Keratinocyte (primary cell): ENCODE results near the gene NRP2. TPM values are rescaled to one million over a fixed set of nuclear protein-coding genes. Genes with fewer than 3 reads are reported as not detected.
A peak's percentile ranks its signal among the peaks of the same experiment; 100 is the strongest.

Experiments
- DNase-seq: peaks from one replicate; pipeline ENCODE4 v3.0.0-alpha.2; 2011; ENCODE audit warnings: low read depth, missing footprints, low spot score
- FAIRE-seq: peaks from 2 replicates; lab custom pipeline; 2011; peaks lifted over from hg19 to GRCh38; lab: Jason Lieb, UNC
- H2AFZ ChIP-seq: 2 replicates; pipeline ENCODE4 v1.6.0; 2012; ENCODE audit warnings: low read length, control low read depth, inconsistent platforms; ENCODE audit not compliant: control insufficient read depth
- H3K27ac ChIP-seq: 2 replicates; pipeline ENCODE4 v1.5.1; 2011; ENCODE audit warnings: low read length; ENCODE audit not compliant: control insufficient read depth, insufficient read depth
- H3K27me3 ChIP-seq: 3 replicates; pipeline ENCODE4 v1.6.0; 2011; ENCODE audit warnings: low read length; ENCODE audit not compliant: control insufficient read depth, insufficient read depth; ENCODE audit errors: extremely low read depth
- H3K36me3 ChIP-seq, 2 experiments: 2 replicates in 1 of 2; 3 replicates in 1 of 2; pipeline ENCODE4 v1.5.1; 2011; ENCODE audit warnings: low read length in 2 of 2, mild to moderate bottlenecking in 1 of 2; ENCODE audit not compliant: control insufficient read depth in 2 of 2, insufficient read depth in 2 of 2; ENCODE audit errors: extremely low read depth in 1 of 2
- H3K4me1 ChIP-seq: 3 replicates; pipeline ENCODE4 v1.5.1; 2011; ENCODE audit warnings: low read length; ENCODE audit not compliant: control insufficient read depth, insufficient read depth; ENCODE audit errors: extremely low read depth
- H3K4me2 ChIP-seq: 3 replicates; pipeline ENCODE4 v1.6.0; 2011; ENCODE audit warnings: low read depth, low read length; ENCODE audit not compliant: control insufficient read depth, insufficient read depth; ENCODE audit errors: extremely low read depth
- H3K4me3 ChIP-seq, 3 experiments: fragments of 200-600 bp in 1 of 3; sonication (generic) in 1 of 3; 2 replicates in 2 of 3; 3 replicates in 1 of 3; pipeline ENCODE4 v1.5.1; 2011 to 2016; ENCODE audit warnings: low read length in 3 of 3, mild to moderate bottlenecking in 3 of 3, control low read depth in 2 of 3, inconsistent platforms in 1 of 3, low read depth in 1 of 3, mixed read lengths in 1 of 3, mixed run types in 1 of 3, moderate library complexity in 1 of 3; ENCODE audit not compliant: control insufficient read depth in 2 of 3, insufficient read depth in 2 of 3; ENCODE audit errors: extremely low read depth in 1 of 3
- H3K79me2 ChIP-seq: 2 replicates; pipeline ENCODE4 v1.6.0; 2012; ENCODE audit warnings: low read length; ENCODE audit not compliant: control insufficient read depth, insufficient read depth
- H3K9ac ChIP-seq: 3 replicates; pipeline ENCODE4 v1.6.0; 2011; ENCODE audit warnings: low read length; ENCODE audit not compliant: control insufficient read depth, insufficient read depth; ENCODE audit errors: extremely low read depth
- H3K9me1 ChIP-seq: 3 replicates; pipeline ENCODE4 v1.6.0; 2011; ENCODE audit warnings: low read length; ENCODE audit not compliant: control insufficient read depth, insufficient read depth; ENCODE audit errors: extremely low read depth
- H3K9me3 ChIP-seq: 2 replicates; pipeline ENCODE4 v1.5.1; 2012; ENCODE audit warnings: low read depth, low read length; ENCODE audit not compliant: control insufficient read depth
- H4K20me1 ChIP-seq: 3 replicates; pipeline ENCODE4 v1.6.0; 2011; ENCODE audit warnings: low read length; ENCODE audit not compliant: control insufficient read depth, insufficient read depth; ENCODE audit errors: extremely low read depth
- EZH2 ChIP-seq: IDR thresholded peaks from one replicate; pipeline ENCODE4 v1.6.1; 2012; ENCODE audit warnings: inconsistent platforms, mild to moderate bottlenecking, low read length, moderate library complexity
- dilution Hi-C: fragments of 300-500 bp; cut with MboI; formaldehyde crosslinking; loops from one replicate; pipeline ENCODE4 v1.7.0; 2020; ENCODE audit warnings: low sequenced_read_pairs; ENCODE audit not compliant: extremely low pct_ligation_motif_present
- polyA plus RNA-seq, 5 experiments: library from polyadenylated mRNA; depleted of rRNA in 3 of 5; stranded (reverse) in 3 of 5; stranded (forward) in 1 of 5; unstranded in 1 of 5; fragments of >200 nt; gene quantifications; 1 replicate in 1 of 5; 2 replicates in 3 of 5; 3 replicates in 1 of 5; pipeline versions ENCODE4 v1.2.1 to v1.2.3, GENCODE V29; 2011 to 2012; ENCODE audit warnings: missing spikeins in 2 of 5, low read depth in 1 of 5, low replicate concordance in 1 of 5
- TF ChIP-seq, protein P1 (sequence below), 3 experiments: IDR thresholded peaks in 1 of 3; conservative IDR thresholded peaks in 1 of 3; optimal IDR thresholded peaks in 1 of 3; 2 replicates in 2 of 3; 3 replicates in 1 of 3; pipeline versions ENCODE3 to v1.5.1; 2011; ENCODE audit warnings: low read length in 3 of 3, mild to moderate bottlenecking in 3 of 3, moderate library complexity in 2 of 3, control low read depth in 1 of 3, inconsistent platforms in 1 of 3; ENCODE audit not compliant: insufficient read depth in 2 of 3; ENCODE audit errors: extremely low read depth in 1 of 3

Gene NRP2
- polyA plus RNA-seq, 1 donor (not counting 4 experiments of a cell fraction or from before 2014, with no cell fraction given), result 20.6 TPM

DNA sequence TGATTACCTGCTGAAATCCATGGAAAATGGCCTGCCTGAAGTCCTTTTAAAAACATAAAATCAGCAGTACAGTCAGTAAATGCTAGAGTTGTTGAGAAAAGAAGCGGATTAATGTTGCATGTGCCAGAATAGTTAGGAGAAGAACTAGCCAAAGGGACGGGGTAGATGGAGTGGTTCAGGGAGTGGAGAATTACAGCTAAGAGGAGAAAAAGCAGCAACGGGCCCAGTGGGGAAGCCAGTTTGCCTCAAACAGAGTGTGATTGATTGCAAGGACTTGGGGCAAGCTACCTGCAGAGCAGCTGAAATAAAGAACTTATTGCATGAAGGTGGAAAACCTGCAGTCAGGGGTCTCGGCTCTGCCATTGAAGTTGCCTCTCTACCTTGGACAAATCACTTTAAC, 79.1 kb downstream of the NRP2 start:
- Histone ChIP-seq H3K4me1 (peaks cover 21% of the 10 kb centered on the region), H4K20me1 (no peaks in the 10 kb centered on the region), H3K36me3 (peaks cover 6 to 11% of the 10 kb centered on the region in 2 experiments), H3K27ac (no peak overlapping the region), H3K27me3 (no peaks in the 10 kb centered on the region), H3K9me1 (no peaks in the 10 kb centered on the region), H3K4me3 (no peak overlapping the region), H2AFZ (no peak overlapping the region), H3K9me3 (no peaks in the 10 kb centered on the region), H3K9ac (no peak overlapping the region), H3K4me2 (no peak overlapping the region), H3K79me2 (no peaks in the 10 kb centered on the region)
- TF ChIP-seq, protein P1, sequence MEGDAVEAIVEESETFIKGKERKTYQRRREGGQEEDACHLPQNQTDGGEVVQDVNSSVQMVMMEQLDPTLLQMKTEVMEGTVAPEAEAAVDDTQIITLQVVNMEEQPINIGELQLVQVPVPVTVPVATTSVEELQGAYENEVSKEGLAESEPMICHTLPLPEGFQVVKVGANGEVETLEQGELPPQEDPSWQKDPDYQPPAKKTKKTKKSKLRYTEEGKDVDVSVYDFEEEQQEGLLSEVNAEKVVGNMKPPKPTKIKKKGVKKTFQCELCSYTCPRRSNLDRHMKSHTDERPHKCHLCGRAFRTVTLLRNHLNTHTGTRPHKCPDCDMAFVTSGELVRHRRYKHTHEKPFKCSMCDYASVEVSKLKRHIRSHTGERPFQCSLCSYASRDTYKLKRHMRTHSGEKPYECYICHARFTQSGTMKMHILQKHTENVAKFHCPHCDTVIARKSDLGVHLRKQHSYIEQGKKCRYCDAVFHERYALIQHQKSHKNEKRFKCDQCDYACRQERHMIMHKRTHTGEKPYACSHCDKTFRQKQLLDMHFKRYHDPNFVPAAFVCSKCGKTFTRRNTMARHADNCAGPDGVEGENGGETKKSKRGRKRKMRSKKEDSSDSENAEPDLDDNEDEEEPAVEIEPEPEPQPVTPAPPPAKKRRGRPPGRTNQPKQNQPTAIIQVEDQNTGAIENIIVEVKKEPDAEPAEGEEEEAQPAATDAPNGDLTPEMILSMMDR (optimal IDR thresholded peaks at IDR 0.05 in 1 of 3, IDR thresholded peaks at IDR 0.05 in 1 of 3, conservative IDR thresholded peaks at IDR 0.05 in 1 of 3; ENCODE audit: extremely low read depth in 1 of 3, insufficient read depth in 2 of 3, low read length in 3 of 3), result no peak
- TF ChIP-seq EZH2, result no peak
- dilution Hi-C loops, result no loop called here
- FAIRE-seq, result no peak
- DNase-seq, result no peak

DNA sequence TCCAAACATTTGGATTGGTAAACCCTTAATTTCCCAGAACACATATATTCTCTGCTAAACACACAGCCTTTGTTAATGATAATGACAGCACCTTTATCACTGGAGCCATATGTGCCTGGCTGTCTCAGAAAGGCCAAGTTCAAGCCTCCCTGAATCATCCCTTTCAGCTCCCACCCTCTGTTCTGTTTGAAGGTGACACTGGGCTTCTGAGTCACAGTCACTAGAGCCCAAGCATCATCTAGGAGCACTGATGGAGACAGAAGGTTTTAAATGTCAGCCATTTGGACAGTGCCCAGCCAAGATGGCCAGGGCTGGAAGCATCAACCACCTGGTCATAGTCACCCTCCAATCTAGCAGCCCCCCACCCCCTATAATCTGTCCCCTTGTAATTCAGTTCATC, 80.6 kb downstream of the NRP2 start:
- TF ChIP-seq, protein P1 (optimal IDR thresholded peaks at IDR 0.05 in 1 of 3, IDR thresholded peaks at IDR 0.05 in 1 of 3, conservative IDR thresholded peaks at IDR 0.05 in 1 of 3; ENCODE audit: extremely low read depth in 1 of 3, insufficient read depth in 2 of 3, low read length in 3 of 3), result no peak
- TF ChIP-seq EZH2, result no peak
- Histone ChIP-seq H3K9me3 (no peaks in the 10 kb centered on the region), H2AFZ (no peak overlapping the region), H4K20me1 (no peaks in the 10 kb centered on the region), H3K4me2 (no peak overlapping the region), H3K4me1 (peaks cover 25% of the 10 kb centered on the region), H3K4me3 (no peak overlapping the region), H3K79me2 (no peaks in the 10 kb centered on the region), H3K9me1 (no peaks in the 10 kb centered on the region), H3K27ac (peak overlapping the region; percentile 87), H3K9ac (no peak overlapping the region), H3K36me3 (peaks cover 6 to 17% of the 10 kb centered on the region in 2 experiments), H3K27me3 (no peaks in the 10 kb centered on the region)
- dilution Hi-C loops, result no loop called here
- no peak for DNase-seq
- peak; percentile 17 for FAIRE-seq
